Activated CD4-positive, CD25-positive, alpha-beta regulatory T cell treated with anti-CD3 and anti-CD28 coated beads, Interleukin-2, amount 50 U/mL, for 16 hours (primary cell): Measurements from ENCODE around the gene VSTM2L.
"Not testable (repeated sequence)": the region's sequence is repeated elsewhere in the genome, so short reads cannot be mapped to it uniquely, and the experiment has no call there.

Source experiments
- DNase-seq: peaks from one replicate; pipeline ENCODE4 v3.0.0-alpha.2; 2020; ENCODE audit warnings: low read depth, low spot score

The VSTM2L gene, protein sequence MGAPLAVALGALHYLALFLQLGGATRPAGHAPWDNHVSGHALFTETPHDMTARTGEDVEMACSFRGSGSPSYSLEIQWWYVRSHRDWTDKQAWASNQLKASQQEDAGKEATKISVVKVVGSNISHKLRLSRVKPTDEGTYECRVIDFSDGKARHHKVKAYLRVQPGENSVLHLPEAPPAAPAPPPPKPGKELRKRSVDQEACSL

DNA sequence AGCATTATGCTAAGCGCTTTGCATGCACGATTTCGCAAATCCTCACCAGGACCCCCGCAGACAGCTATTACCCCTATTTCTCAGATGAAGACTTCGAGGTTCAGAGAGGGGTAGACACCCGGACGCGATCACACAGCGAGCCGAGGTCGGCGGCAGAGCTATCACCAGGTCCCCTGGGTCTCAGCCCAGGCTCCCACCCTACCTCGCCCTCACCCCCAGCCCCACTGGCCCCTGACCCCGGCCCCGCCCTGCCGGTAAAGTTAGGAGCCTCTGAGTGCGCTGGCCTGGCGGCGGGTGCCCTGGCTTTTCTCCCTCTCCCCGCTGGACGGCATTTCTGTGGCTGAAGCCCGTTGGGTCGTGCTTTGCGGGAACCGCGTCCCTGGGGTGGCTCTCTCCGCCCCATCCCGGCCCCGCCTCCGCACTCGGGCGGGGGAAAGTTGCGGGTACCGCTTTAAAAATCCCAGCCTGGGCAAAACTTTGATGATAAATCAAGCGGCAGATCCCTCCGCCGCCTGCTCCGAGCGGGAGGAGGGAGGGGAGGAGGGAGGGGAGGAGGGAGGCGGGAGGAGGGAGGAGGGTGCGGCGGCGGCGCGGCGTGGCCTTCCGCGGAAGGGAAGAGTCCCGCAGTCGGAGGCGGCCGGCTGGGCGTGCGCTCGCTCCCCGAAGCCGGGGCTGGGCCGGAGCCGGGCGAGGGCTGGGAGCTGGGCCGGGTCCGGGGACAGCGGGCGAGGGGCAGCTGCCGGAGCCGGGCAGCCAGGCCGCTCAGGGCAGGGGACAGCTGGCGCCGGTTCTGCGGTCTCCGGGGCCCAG is at the start of gene VSTM2L:
VSTM2L (plus strand) TSS at position 624 of the 810 bp plus-strand sequence. CDS start 224 bp downstream, outside the sequence.
- no peak for DNase-seq

DNA sequence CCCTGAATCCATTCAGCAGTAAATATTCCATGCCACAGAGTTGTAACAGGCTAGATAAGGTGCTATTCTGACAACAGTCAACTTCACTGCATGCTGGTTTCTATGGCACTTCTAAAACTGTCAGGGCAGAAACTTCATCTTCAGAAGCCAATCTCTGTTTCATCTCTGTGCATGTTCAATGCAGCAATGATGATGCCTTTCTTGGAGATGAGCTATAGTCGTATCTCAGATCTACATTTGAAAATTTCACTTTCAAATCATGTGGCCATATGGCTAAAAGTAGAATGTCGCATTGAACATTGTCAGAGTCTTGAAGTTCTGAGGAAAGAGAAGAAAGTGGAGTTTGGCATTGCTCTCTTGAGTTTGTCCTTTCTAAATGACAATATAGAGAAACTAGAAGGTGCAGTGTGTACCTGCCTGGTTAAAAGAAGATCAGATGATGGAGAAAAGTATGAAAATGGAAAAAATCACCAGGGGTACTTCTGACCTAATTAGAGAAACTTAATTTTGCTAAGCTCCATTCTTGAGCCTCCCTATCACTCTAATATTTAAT is 49.0 kb upstream of the VSTM2L start:
- DNase-seq: no peak

DNA sequence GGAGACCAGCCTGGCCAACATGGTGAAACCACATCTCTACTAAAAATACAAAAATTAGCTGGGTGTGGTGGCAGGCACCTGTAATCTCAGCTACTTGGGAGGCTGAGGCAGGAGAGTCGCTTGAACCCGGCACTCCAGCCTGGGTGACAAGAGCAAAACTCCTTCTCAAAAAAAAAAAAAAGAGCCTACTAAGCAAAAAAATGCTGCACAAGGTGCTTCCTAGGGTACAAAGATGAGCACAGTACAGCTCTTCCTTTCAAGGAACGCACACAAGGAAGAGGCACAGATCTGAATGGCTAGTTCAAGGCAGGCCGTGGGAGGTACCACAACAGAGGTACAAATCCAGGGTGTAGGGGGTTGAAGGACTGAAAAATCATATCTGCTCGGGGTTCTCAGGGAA is 46.9 kb upstream of the VSTM2L start:
- DNase-seq: not testable (repeated sequence)

DNA sequence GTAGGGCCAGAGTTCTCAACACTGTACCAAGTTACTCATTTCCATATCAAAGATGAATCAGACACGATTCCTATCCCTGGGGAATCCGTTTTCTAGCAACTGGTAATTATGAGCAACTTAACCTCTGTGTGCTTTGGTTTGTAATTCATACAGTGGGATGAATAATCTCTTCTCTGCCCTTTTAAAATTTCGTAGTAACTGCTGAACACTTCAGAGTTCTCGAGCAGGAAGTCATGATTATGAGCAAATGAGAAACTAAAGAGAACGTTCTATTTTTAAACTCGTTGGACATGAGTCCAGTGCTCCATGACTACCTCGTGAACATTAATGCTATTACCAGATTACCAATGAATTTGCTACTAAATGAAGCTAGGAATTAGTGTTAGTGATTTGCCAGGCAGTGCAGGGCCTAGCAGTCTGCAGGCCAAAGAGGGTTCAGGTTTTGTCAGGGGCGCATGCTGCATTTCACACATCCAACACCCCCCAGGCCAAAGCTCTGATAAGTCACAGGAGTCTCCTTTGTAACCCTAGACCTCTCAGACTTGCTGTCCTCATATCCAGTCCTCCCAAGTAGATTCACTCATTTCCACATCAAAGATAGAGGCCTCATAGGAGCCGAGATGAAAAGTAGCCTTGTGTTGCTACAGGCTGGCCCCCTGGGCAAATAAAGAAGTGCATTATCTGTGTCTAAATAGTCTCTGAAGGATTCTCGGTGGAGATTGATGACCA is 45.8 kb upstream of the VSTM2L start:
- DNase-seq: no peak

DNA sequence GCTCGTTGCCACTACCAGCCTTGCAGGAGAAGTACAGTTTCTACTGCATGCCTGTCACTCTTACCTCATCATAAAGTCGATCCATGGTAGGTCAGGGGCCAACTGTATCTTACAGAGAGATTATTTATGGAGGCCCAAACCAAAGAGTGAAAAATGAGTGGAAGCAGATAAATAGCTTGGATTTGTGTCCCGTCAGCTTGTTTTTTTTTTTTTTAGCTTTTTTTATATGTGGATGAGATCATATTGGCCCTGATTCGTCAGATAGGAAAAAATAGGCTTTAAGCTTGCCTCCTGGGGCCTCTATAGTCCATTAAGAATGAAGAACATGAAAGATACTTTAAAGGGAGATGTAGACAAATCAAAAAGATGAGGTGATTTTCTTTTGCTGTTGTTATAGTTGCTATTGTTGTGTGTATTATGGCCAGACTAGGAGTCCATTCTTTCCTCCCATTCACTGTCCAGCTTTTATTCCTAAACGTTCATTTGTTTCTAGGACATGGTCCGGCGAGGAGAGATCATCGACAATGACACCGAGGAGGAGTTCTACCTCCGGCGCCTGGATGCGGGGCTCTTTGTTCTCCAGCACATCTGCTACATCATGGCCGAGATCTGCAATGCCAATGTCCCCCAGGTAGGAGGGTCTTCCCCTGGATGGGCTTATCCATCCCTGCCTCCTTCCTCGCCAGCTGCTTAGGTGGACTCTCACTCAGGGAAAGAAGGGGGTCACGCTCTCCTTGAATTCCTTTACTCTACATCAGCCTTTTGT is 43.3 kb upstream of the VSTM2L start:
- no peak for DNase-seq

DNA sequence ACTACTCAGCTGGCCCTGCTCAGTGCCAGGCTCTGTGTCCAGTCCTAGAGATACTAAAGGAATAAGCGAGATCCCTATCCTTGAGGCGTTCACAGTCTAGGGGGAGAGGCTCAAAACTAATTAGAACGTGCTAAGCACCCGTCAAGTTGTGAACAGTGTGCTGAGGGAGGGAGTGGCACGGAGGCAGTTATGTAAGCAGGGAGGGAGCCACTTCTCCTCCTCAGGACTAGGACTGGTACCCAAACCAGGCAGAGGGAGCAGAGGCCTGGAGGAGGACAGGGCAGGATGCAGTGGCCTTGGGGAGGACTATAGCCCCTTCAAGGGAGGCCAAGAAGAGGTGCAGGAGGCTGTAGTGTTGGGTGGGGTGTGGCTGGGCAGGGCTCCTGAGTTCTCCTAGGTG is 39.6 kb upstream of the VSTM2L start:
- DNase-seq: no peak

DNA sequence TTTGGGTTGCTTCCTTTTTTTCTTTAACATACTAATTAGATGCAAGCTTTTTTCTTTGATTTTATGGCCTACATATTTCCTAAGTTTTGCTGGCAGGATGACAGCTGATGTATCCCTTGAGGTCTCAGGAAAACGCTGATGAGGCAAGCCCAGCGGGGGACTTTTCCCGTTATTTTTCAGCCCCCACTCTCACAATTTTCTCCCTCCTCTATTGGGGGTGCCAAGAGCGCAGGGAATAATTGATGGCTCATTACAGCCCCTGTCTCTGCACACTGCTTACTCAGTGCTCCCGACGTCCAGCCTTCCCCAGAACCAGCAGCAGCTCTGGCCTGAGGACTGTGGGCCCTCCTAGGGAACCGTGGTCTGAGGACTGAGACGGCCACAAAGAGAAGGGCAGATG is 38.6 kb upstream of the VSTM2L start:
- DNase-seq: no peak

DNA sequence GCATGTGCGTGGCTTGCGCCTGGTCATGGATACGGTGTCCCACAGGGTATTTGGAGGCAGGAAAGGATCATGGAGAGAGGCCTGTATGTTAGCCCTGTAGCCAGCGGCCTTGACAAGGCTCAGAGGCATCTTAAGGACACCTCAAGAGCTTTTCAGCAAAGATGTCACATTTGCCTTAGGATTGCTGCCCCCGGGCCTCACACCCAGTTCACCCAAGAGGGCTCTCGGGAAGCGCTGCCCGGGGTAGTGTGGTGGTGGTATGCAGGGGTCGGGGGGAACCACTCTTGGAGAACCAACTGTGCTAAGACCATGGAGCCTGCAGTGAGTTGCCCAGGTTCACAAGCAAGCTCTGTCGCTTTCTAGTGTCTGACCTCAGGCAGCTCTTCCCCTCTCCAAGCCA is 36.9 kb upstream of the VSTM2L start:
- DNase-seq: no peak

DNA sequence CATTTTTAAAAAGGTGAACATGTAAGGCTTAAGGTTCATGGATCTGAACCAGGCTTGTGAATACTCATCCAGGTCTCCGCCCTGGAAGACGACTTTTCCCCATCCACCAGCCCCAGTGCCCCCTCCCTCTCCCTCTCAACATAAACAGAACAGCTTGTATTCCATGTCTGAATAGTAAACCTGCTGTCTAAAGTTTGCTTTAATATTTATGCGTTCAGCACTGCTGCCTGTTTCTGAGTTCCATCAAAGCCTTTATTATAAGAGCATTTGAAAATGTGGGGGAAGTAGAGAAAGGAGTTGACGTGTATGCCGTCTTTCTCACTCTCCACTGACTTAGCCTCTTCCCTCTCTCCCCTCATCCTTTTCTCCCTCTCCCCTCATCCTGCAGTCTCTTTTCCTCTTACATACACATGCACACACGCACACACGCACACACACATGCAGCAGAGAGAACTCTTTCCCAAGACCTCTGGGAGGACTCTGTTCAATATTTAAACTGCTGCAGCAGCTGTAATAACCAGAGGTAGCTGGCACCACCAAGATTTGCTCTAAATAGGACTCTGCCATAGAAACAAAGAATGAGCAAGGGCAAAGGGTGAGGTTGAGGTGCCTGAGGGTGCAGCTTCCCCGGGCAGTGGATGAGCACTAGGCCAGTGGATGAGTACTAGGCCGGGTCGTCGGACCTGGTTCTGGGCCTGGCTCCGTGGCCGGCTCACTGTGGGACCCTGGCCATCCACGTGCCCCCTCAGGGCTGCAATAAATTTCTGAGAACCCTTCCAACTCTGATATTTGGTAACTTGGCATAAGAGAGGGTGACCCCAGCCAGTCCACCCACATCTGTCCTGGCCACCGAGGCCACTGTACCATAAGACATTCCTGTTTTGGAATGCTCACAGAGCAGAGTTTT is 35.4 kb upstream of the VSTM2L start:
- no peak for DNase-seq

DNA sequence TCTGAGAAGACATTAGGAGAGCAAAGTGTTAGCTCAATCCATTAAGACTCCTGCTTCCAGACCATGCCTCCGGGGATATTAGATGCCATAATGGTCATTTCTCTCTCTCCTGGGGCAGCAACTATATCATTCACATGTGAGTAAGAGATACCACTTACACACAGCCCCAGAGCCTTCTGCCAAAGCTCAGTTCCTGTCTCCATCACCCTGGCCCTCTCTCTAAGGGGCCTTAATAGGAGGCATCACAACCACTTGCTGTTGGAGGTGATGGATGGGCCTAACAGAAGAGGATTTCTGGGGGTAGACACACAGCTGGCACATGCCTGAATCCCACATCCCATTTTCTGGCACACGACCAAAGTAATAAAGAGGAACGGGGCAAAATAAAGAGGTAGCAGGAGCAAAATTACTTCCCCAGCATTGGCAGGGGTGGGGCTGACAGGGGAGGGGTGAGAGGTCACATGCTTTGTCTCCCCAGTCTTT is 34.0 kb upstream of the VSTM2L start:
- DNase-seq: no peak

DNA sequence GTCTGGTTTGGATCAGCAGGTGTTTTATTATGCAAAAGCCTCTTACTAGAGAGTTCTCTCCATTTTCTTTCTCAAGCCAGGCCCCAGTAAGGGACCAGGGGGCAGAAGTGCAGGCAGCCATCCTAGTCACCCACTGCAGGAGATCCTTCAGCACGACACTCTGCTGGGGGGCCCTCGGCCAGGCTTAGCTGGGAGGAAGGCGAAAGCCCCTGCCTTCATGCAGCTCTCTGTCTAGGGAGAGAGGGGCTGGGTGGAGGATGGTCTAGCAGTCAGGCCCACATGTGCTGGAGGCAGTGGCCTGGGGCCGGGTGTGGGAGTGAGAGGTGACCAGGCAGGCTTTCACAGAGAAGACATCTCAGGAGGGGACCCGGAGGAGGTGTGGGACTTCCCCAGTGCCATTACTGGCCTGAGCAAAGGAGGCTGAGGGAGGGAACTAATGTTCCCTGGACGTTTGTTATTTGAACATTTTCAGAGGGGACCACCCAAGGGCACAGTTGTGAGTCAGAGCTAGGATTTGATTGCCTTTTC is 33.5 kb upstream of the VSTM2L start:
- DNase-seq: no peak

DNA sequence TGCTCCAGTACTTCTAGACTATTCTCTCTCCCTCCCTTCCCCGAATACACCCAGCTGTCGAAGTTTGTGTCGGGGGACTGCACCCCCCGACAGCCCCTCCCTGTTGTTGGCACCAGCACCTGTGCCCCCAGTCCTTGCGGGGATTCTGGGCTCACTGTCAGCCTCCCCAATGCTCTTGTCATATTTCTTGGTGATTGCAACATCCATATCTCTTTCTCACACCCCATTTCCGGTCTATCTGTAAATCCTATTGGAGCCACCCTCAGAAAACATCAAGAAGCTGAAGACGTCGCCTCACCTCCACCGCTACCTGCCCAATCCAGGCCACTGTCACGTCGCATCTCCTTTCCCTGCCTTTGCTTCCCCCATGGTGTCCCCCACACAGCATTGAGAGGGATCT is 32.6 kb upstream of the VSTM2L start:
- DNase-seq: no peak

DNA sequence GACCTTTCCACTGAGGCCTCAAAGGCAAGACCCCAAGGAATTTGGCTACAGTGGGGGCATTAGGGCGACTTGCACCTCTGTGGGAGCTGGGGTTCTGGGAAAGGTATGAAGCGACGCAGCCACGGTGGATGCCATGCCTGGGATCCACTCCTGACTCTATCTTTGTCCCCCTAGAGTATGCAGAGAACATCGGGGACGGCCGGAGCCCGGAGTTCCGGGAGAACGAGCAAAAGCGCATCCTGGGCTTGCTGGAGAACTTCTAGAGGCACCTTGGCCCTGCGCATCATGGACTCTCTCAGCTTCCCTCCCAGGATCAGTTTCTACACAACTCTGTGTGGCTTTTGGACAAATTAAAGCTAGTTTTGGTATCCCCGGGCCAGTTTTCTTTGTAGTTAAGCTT is 31.2 kb upstream of the VSTM2L start:
- no peak for DNase-seq

DNA sequence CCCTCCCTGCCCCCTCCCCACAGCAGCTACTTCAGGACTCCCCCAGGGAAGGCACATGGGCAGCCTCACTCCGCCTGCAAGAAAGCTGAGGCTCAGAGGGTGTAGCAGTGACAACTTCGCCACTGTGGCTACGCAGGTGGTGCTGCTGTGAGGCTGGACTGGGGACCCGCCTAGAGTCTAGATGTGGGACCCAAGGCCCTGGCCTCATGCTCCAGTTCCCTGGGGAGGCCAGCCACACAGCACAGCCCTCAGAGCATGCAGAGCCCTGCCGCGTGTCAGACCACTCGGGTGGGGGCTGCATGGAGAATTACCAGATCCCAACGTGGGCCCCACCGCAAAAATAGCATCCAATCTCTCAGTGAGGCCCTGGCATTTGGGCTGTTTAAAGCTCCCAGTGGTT is 30.8 kb upstream of the VSTM2L start:
- DNase-seq: no peak

DNA sequence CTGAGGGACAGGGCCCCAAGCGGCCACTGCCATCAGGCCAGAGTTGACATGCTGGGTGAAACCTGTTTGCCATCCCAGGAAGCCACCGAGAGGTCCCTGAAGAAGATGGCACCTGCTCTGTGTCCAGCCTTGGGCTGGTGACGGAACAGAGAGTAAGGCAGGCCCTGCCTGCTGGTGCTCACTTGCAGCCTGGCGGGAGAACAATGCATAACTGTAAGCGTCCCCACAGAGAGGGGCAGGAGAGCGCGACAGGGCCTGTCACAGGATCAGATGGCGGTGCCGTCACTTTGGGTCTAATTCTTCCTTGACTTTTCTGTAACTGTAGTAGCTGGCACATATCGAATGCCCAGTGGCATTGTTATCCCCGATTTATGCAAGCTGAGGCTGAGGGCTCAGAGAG is 29.0 kb upstream of the VSTM2L start:
- no peak for DNase-seq

DNA sequence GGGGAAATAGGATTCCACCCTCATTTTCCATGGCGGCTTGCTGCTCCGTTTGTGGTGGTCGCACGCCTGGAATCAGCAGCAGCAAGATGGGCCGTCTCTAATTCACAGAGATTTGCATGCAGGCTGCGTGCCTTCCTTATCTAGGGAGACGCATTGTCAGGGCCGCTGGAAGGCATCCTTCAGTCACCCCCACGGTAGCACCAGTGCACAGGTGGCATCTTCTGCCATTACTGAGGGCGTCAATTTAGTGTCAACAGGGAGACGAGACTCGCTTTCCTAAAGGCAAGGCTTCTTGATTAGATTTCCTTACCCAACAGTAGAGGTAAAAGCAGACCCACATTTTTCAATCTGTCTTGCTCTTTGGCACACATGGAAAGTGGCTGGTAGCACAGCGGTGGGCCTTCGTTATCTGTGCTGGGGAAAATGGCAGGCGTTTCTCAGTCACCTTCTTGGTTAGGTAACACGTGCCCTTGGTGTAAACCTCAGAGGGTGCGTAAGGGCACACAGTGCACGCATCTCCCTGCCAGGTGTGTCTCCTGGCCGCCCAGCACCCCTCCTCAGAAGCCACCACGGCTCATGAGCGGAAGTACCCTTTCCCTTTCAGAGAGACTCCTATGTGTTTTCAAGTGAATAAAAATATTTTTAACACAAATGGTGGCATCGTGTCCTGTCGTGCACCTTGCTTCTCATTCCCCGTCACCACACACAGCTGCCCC is 27.3 kb upstream of the VSTM2L start:
- DNase-seq: no peak

DNA sequence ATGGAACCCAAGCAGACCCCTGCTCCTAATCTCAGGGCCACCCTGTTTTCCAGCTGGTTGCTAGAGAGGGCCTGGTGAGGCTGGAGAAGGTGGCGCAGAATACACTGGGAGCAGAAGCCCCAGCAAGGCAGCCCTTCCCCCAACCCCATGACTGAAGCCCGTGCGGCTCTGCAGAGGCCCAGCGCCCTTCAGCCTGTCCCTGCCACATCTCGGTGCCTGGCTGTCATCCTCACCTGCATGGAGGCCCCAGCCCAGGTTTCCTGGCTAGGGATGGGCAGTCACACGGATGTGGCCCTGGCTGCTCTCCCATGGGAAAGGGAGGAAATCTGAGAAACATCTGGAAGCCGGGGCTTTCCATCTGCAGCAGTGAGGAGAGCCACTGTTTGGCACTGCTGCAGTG is 26.1 kb upstream of the VSTM2L start:
- DNase-seq: no peak

DNA sequence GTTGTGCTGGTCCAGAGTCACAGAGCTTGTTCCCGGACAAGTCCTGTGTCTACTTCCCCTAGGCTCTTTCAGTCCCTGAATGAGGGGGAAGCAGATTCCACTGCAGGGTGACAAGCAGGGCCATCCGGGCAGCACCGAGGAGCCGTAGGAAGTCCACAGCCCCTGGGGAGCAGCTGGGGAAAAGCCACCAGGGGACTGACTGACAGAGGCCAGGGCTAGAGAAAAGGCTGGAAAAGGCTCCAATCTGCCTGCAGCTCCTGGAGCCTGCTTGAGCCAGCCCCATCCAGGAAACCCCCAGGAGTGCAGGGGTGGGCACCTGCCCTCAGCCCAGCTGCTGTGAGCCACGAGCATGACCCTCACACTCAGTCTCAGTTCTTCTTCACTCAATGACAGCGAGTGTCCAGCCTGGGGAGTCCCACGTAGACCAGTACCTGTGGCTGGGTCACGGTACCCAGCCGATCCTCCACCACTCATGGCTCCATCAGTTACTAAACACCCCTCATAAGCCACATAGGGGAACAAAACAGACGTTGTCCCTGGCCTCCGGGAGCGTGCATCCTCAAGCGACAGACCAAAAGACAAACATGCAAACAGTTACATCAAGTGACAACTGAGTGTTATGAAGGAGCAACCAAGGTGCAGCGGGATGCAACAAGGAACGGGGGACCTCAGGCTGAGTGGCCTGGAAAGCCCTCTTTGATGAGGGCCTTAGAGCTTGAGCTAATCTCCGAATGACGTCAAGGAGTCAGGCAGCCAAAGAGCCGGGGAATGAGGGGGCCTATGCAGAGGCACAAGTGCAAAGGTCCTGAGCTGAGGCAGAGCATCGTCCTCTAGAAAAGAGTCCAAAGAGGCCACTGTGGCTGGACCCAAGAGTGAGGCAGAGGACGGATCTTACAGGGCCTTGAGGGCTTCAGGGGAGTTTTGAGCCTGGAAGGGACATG is 24.8 kb upstream of the VSTM2L start:
- DNase-seq: no peak
